ENCODE measurements around the gene SLC6A12. TPM values are rescaled to one million over a fixed set of nuclear protein-coding genes. Genes with fewer than 3 reads are reported as not detected.

The SLC6A12 gene
- total and polyA plus RNA-seq, 2 donors from 2014 or later: 45.6 to 130 TPM

- intact Hi-C loops (cut with DNase I): no loop called here
- no peak overlapping the region for H3K9ac ChIP-seq (ENCODE audit: low read length in 3 of 3)
- DNase-seq: no peak
- H3K27ac ChIP-seq (ENCODE audit: low read depth in 2 of 2, low read length in 2 of 2): no peak overlapping the region
- no peaks in the 10 kb centered on the region for H3K27me3 ChIP-seq (ENCODE audit: control insufficient read depth, insufficient read depth, low read length)
- FAIRE-seq: no peak
- H3K4me1 ChIP-seq (ENCODE audit: control insufficient read depth in 2 of 3, insufficient read depth in 2 of 3, low read depth in 1 of 3, low read length in 3 of 3): peaks cover 0 to 15% (median 5%) of the 10 kb centered on the region in 3 donors
- TF ChIP-seq CTCF (IDR thresholded peaks at IDR 0.05; ENCODE audit: borderline replicate concordance, extremely low read depth, insufficient read depth): no peak
- peaks cover 0 to 23% (median 2%) of the 10 kb centered on the region in 3 donors for H3K36me3 ChIP-seq (ENCODE audit: control insufficient read depth in 2 of 3, insufficient read depth in 3 of 3, low read length in 3 of 3)
- H3K4me3 ChIP-seq (ENCODE audit: low read length in 3 of 3): no peak overlapping the region
- no peaks in the 10 kb centered on the region for H3K9me3 ChIP-seq (ENCODE audit: control insufficient read depth in 2 of 3, insufficient read depth in 1 of 3, low read length in 3 of 3)
Observed at GRCh38 chr12:230925-231671, 17.1 kb upstream of the SLC6A12 start.

GRCh38 chr12:229441-230191, 15.7 kb upstream of the SLC6A12 start:
- peaks cover 0 to 22% (median 2%) of the 10 kb centered on the region in 3 donors for H3K36me3 ChIP-seq (ENCODE audit: control insufficient read depth in 2 of 3, insufficient read depth in 3 of 3, low read length in 3 of 3)
- no peaks in the 10 kb centered on the region for H3K27me3 ChIP-seq (ENCODE audit: control insufficient read depth, insufficient read depth, low read length)
- H3K4me3 ChIP-seq (ENCODE audit: low read length in 3 of 3): no peak overlapping the region
- H3K4me1 ChIP-seq (ENCODE audit: control insufficient read depth in 2 of 3, insufficient read depth in 2 of 3, low read depth in 1 of 3, low read length in 3 of 3): peaks cover 0 to 8% (median 0%) of the 10 kb centered on the region in 3 donors
- no peak overlapping the region for H3K27ac ChIP-seq (ENCODE audit: low read depth in 2 of 2, low read length in 2 of 2)
- FAIRE-seq (no peak), DNase-seq (peak in 1 of 5 donors; percentile 35)
- TF ChIP-seq CTCF (IDR thresholded peaks at IDR 0.05; ENCODE audit: borderline replicate concordance, extremely low read depth, insufficient read depth): no peak
- H3K9ac ChIP-seq (ENCODE audit: low read length in 3 of 3): no peak overlapping the region
- intact Hi-C loops (cut with DNase I): no loop called here
- no peaks in the 10 kb centered on the region for H3K9me3 ChIP-seq (ENCODE audit: control insufficient read depth in 2 of 3, insufficient read depth in 1 of 3, low read length in 3 of 3)

DNA sequence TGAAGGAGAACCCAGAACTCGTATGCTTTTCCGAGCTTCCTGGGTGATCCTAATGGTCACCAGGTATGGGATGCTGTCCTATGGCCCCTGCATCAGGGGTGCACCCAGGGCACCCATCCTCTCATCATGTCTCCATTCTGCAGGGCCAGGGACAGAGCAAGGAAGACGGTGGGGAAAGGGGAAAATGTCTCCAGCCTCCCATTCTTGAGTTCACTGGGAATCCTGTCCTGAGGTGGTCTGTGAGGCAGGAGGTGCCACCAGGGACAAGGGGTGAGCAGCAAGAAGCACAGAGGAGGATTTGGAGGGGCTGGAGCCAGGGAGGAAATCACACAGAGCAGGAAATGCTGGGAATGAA, 14.9 kb upstream of the SLC6A12 start:
- DNase-seq (no peak), FAIRE-seq (no peak)
- H3K27me3 ChIP-seq (ENCODE audit: control insufficient read depth, insufficient read depth, low read length): no peaks in the 10 kb centered on the region
- no peak for TF ChIP-seq CTCF (IDR thresholded peaks at IDR 0.05; ENCODE audit: borderline replicate concordance, extremely low read depth, insufficient read depth)
- H3K9ac ChIP-seq (ENCODE audit: low read length in 3 of 3): no peak overlapping the region
- no peaks in the 10 kb centered on the region for H3K9me3 ChIP-seq (ENCODE audit: control insufficient read depth in 2 of 3, insufficient read depth in 1 of 3, low read length in 3 of 3)
- intact Hi-C loops (cut with DNase I): no loop called here
- H3K36me3 ChIP-seq (ENCODE audit: control insufficient read depth in 2 of 3, insufficient read depth in 3 of 3, low read length in 3 of 3): peaks cover 0 to 26% (median 2%) of the 10 kb centered on the region in 3 donors
- H3K4me1 ChIP-seq (ENCODE audit: control insufficient read depth in 2 of 3, insufficient read depth in 2 of 3, low read depth in 1 of 3, low read length in 3 of 3): peaks cover 0 to 8% (median 0%) of the 10 kb centered on the region in 3 donors
- no peak overlapping the region for H3K4me3 ChIP-seq (ENCODE audit: low read length in 3 of 3)
- no peak overlapping the region for H3K27ac ChIP-seq (ENCODE audit: low read depth in 2 of 2, low read length in 2 of 2)
